HFFc6 (cell line): ENCODE measurements around the gene PPP2R5C. TPM values are rescaled to one million over a fixed set of nuclear protein-coding genes. Genes with fewer than 3 reads are reported as not detected.

Experiments used
- DNase-seq: peaks from one replicate; pipeline ENCODE4 v3.0.0-alpha.2; 2018
- H3K27ac Mint-ChIP-seq: 2 replicates; pipeline ENCODE4 v1.8.0; 2020; ENCODE audit warnings: mild to moderate bottlenecking, mixed read lengths
- H3K27me3 Mint-ChIP-seq: 2 replicates; pipeline ENCODE4 v1.8.0; 2021; ENCODE audit warnings: mild to moderate bottlenecking, moderate library complexity, mixed read lengths; ENCODE audit not compliant: insufficient read depth
- H3K36me3 Mint-ChIP-seq: 2 replicates; pipeline ENCODE4 v1.8.0; 2021; ENCODE audit warnings: low read depth, mixed read lengths
- H3K4me1 Mint-ChIP-seq: 2 replicates; pipeline ENCODE4 v1.8.0; 2020; ENCODE audit warnings: low read depth, mixed read lengths
- H3K4me3 Mint-ChIP-seq: 2 replicates; pipeline ENCODE4 v1.8.0; 2020; ENCODE audit warnings: mild to moderate bottlenecking, moderate library complexity, mixed read lengths
- H3K9me3 Mint-ChIP-seq: 2 replicates; pipeline ENCODE4 v1.8.0; 2020; ENCODE audit warnings: mild to moderate bottlenecking, mixed read lengths
- total RNA-seq, 6 experiments: library from RNA; stranded (reverse); fragmentation: NEBNext Ultra II Directional; extraction: Animal tissue kit (Norgen Biotek cat#: 25700); gene quantifications; 2 replicates in 1 of 6; 3 replicates in 5 of 6; pipeline ENCODE4 v1.2.3, GENCODE V29; 2021
- TF ChIP-seq, protein P1 (sequence below): fragments of 200-600 bp; sonication (generic); IDR thresholded peaks from 2 replicates; pipeline ENCODE4 v1.5.0; 2021; ENCODE audit warnings: antibody characterized with exemption, mild to moderate bottlenecking

PPP2R5C gene
- total RNA-seq, 6 experiments from 2014 or later: 108 to 128 (median 122) TPM

DNA sequence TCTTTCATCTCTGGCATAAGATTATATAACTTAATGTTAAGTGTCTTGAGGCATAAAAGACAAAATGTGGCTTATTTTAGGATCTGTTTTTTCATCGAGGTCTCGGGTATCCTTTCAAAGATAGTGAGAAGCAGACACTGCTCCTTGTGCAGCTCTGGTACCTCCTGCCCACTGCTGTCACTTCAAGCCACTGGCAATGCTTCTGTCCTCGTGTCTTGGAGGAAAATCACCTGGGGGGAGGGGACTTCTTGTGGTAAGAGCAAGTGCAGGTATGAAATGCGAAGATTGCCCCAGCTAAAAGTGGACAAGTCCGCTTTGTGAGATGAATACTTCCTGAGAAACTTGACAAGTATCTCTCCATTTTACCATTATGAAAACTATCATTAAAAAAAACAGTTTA, 165.1 kb downstream of the PPP2R5C start:
- DNase-seq: no peak
- TF ChIP-seq, protein P1, sequence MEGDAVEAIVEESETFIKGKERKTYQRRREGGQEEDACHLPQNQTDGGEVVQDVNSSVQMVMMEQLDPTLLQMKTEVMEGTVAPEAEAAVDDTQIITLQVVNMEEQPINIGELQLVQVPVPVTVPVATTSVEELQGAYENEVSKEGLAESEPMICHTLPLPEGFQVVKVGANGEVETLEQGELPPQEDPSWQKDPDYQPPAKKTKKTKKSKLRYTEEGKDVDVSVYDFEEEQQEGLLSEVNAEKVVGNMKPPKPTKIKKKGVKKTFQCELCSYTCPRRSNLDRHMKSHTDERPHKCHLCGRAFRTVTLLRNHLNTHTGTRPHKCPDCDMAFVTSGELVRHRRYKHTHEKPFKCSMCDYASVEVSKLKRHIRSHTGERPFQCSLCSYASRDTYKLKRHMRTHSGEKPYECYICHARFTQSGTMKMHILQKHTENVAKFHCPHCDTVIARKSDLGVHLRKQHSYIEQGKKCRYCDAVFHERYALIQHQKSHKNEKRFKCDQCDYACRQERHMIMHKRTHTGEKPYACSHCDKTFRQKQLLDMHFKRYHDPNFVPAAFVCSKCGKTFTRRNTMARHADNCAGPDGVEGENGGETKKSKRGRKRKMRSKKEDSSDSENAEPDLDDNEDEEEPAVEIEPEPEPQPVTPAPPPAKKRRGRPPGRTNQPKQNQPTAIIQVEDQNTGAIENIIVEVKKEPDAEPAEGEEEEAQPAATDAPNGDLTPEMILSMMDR: no peak
- Mint-ChIP-seq H3K9me3 (no peaks in the 10 kb centered on the region), H3K4me1 (peaks cover 24% of the 10 kb centered on the region), H3K27me3 (peaks cover under 1% of the 10 kb centered on the region; the same call in 1 of the 2 replicates), H3K4me3 (no peak overlapping the region), H3K27ac (peak overlapping the region; percentile 81), H3K36me3 (peaks cover 11% of the 10 kb centered on the region)

DNA sequence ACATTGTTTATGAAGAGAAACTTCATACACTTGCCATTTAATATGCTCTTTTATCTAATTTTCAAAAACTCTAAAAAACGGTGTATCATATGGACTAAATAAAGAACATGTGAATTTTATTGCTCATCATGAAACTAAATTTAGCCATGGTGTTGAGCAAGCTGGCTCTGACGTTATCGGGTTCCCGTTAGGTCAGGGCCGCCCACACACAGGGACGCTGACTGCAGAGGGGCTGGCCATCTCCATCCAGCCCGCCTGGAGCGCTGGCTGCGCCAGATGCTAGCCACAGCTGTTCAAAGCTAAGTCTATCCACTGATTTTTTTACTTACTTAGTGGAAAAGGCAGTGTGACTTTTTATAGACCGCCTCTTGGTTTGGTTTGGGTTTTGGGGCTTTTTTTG, 166.3 kb downstream of the PPP2R5C start:
- Mint-ChIP-seq H3K27ac (peak overlapping the region; percentile 81), H3K36me3 (peaks cover 6% of the 10 kb centered on the region; the same call in 1 of the 2 replicates), H3K4me1 (peaks cover 24% of the 10 kb centered on the region), H3K9me3 (no peaks in the 10 kb centered on the region), H3K4me3 (peak overlapping the region; percentile 57), H3K27me3 (peaks cover 1% of the 10 kb centered on the region; the same call in 1 of the 2 replicates)
- DNase-seq: peak; percentile 90
- TF ChIP-seq, protein P1: no peak

DNA sequence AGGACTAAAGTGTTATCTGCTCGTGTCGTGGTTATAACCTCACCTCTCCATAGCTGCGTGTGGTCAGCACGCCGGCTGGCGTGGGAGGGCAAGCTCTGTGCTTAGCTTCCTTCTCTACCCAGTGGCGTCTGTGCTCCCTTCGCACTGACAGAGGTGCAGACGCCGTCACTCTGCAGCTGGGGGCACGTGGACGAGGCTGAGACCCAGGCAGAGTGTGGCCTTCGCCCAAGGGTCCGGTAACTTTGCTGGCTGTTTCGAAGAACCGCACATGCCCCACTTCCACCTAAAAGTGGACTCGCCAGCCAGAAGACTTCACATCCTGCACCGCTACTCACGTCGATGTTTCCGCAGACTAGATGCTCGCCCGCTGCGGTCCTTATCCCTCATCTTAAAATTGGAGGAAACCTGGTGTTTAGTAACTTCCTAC, 166.9 kb downstream of the PPP2R5C start:
- Mint-ChIP-seq H3K36me3 (peaks cover 6% of the 10 kb centered on the region; the same call in 1 of the 2 replicates), H3K4me1 (peaks cover 24% of the 10 kb centered on the region), H3K27me3 (peaks cover 1% of the 10 kb centered on the region; the same call in 1 of the 2 replicates), H3K27ac (peak overlapping the region; percentile 81), H3K4me3 (peak overlapping the region; percentile 57), H3K9me3 (no peaks in the 10 kb centered on the region)
- DNase-seq: no peak
- TF ChIP-seq, protein P1: no peak

DNA sequence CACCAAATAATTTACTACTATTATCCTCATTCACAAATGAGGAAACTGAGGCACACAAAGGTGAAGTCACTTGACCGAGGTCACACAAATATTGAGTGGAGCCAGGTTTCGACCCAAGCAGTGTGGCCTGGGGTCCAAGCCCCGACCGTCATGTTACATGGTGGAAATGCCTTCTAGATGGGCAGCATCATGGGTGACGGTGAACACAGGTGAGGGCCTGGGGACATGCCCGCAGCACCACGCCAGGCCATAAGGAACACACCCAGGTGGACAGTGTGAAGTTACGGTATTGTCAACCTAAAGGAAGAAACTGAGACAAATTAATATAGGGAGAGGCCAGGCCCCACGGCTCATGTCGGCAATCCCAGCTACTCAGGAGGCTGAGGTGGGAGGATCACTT, 167.6 kb downstream of the PPP2R5C start:
- TF ChIP-seq, protein P1: no peak

GRCh38 chr14:101929946-101930345, 168.4 kb downstream of the PPP2R5C start:
- Mint-ChIP-seq H3K27ac (no peak overlapping the region), H3K27me3 (peaks cover 4% of the 10 kb centered on the region; the same call in 1 of the 2 replicates)

More for the DNA sequence above, 167.6 kb downstream of the PPP2R5C start:
- Mint-ChIP-seq H3K27ac (no peak overlapping the region), H3K4me1 (peaks cover 24% of the 10 kb centered on the region), H3K4me3 (no peak overlapping the region; the same call in 1 of the 2 replicates), H3K9me3 (no peaks in the 10 kb centered on the region), H3K36me3 (peaks cover 6% of the 10 kb centered on the region; the same call in 1 of the 2 replicates), H3K27me3 (peaks cover 1% of the 10 kb centered on the region; the same call in 1 of the 2 replicates)
- no peak for DNase-seq

More at GRCh38 chr14:101929946-101930345, 168.4 kb downstream of the PPP2R5C start:
- TF ChIP-seq, protein P1: no peak
- peaks cover 24% of the 10 kb centered on the region for H3K4me1 Mint-ChIP-seq
- no peaks in the 10 kb centered on the region for H3K9me3 Mint-ChIP-seq
- H3K36me3 Mint-ChIP-seq: peaks cover 6% of the 10 kb centered on the region; the same call in 1 of the 2 replicates
- DNase-seq: no peak
- no peak overlapping the region for H3K4me3 Mint-ChIP-seq
